Fibroblast of the conjunctiva (primary cell): ENCODE measurements around the gene CALHM1.
A peak's percentile ranks its signal among the peaks of the same experiment; 100 is the strongest.

Source experiments
- DNase-seq: peaks from one replicate; pipeline ENCODE4 v3.0.0-alpha.2; 2010; ENCODE audit warnings: low read depth

Gene CALHM1

GRCh38 chr10:103455235-103455634 lies 3.5 kb downstream of the CALHM1 start:
- DNase-seq = no peak

GRCh38 chr10:103454026-103454425 lies 4.7 kb downstream of the CALHM1 start:
- no peak for DNase-seq

GRCh38 chr10:103452506-103453230 lies 6.0 kb downstream of the CALHM1 start:
- DNase-seq = no peak

GRCh38 chr10:103451831-103452505 lies 6.7 kb downstream of the CALHM1 start, which contains the start of gene CALHM2:
Gene CALHM2, minus strand, starts transcription at chr10:103452370. Its CDS starts 2,429 bp downstream, at chr10:103449941.
- no peak for DNase-seq

GRCh38 chr10:103451091-103451813 lies 7.4 kb downstream of the CALHM1 start:
- peak; percentile 41 for DNase-seq

GRCh38 chr10:103450201-103450695 lies 8.5 kb downstream of the CALHM1 start:
- no peak for DNase-seq

- DNase-seq = no peak
These were observed 9.2 kb downstream of the CALHM1 start for GRCh38 chr10:103449208-103450144.

GRCh38 chr10:103448746-103449145 lies 10.0 kb downstream of the CALHM1 start:
- DNase-seq = peak; percentile 74

GRCh38 chr10:103447187-103447586 lies 11.5 kb downstream of the CALHM1 start:
- no peak for DNase-seq

- DNase-seq = no peak
These were observed 12.7 kb downstream of the CALHM1 start for GRCh38 chr10:103445767-103446567.

- no peak for DNase-seq
These were observed 13.3 kb downstream of the CALHM1 start for GRCh38 chr10:103445366-103445765.

GRCh38 chr10:103444478-103444877 lies 14.2 kb downstream of the CALHM1 start:
- DNase-seq = no peak

GRCh38 chr10:103443475-103444185 lies 15.1 kb downstream of the CALHM1 start:
- no peak for DNase-seq

GRCh38 chr10:103442031-103442461 lies 16.7 kb downstream of the CALHM1 start:
- no peak for DNase-seq

- no peak for DNase-seq
These were observed 17.1 kb downstream of the CALHM1 start for GRCh38 chr10:103441611-103442010.

GRCh38 chr10:103441206-103441605 lies 17.5 kb downstream of the CALHM1 start:
- DNase-seq = no peak

GRCh38 chr10:103440416-103440815 lies 18.3 kb downstream of the CALHM1 start:
- no peak for DNase-seq

GRCh38 chr10:103439776-103440175 lies 18.9 kb downstream of the CALHM1 start:
- no peak for DNase-seq

- no peak for DNase-seq
These were observed 24.8 kb downstream of the CALHM1 start for GRCh38 chr10:103433858-103434257.

- no peak for DNase-seq
These were observed 26.8 kb downstream of the CALHM1 start for GRCh38 chr10:103431902-103432301.
